Breast epithelium (tissue), 4 donors: ENCODE results near the gene ZMYND10. TPM values are rescaled to one million over a fixed set of nuclear protein-coding genes. Genes with fewer than 3 reads are reported as not detected.

Source experiments
- DNase-seq, 2 donors: peaks; one replicate each; pipeline ENCODE4 v3.0.0-alpha.2; 2019; ENCODE audit warnings: low spot score in 2 of 2
- H3K27ac ChIP-seq, 2 donors: fragments of 200-600 bp; sonication (generic) in 1 of 2; one replicate each; pipeline ENCODE4 v1.5.1; 2016 to 2019; ENCODE audit warnings: mild to moderate bottlenecking in 1 of 2
- H3K27me3 ChIP-seq, 2 donors: fragments of 200-600 bp; sonication (generic) in 1 of 2; one replicate each; pipeline versions ENCODE4 v1.5.1 to v1.6.0; 2017 to 2019; ENCODE audit warnings: control low read depth in 1 of 2, mild to moderate bottlenecking in 1 of 2
- H3K36me3 ChIP-seq: fragments of 200-600 bp; one replicate; pipeline ENCODE4 v1.5.1; 2019
- H3K4me1 ChIP-seq, 2 donors: fragments of 200-600 bp; sonication (generic); one replicate each; pipeline ENCODE4 v1.5.1; 2016 to 2019; ENCODE audit warnings: control low read depth in 1 of 2
- H3K4me3 ChIP-seq, 3 donors: fragments of 200-600 bp; sonication (generic); 1 replicate in 2 of 3; 2 replicates in 1 of 3; pipeline ENCODE4 v1.5.1; 2016 to 2019; ENCODE audit warnings: mild to moderate bottlenecking in 3 of 3, moderate library complexity in 2 of 3
- H3K9me3 ChIP-seq, 2 donors: fragments of 200-600 bp; sonication (generic) in 1 of 2; one replicate each; pipeline ENCODE4 v1.5.1; 2016 to 2019; ENCODE audit warnings: control low read depth in 1 of 2
- CTCF ChIP-seq, 3 donors: fragments of 450-650 bp; IDR thresholded peaks; one replicate each; pipeline ENCODE4 v1.5.1; 2016 to 2017; ENCODE audit warnings: antibody characterized with exemption in 3 of 3, mild to moderate bottlenecking in 3 of 3, moderate library complexity in 3 of 3
- POLR2A ChIP-seq: fragments of 450-650 bp; IDR thresholded peaks from one replicate; pipeline ENCODE4 v1.6.1; 2016; ENCODE audit warnings: antibody characterized with exemption, mild to moderate bottlenecking, moderate library complexity
- POLR2AphosphoS5 ChIP-seq, 3 donors: sonication (generic); formaldehyde crosslinking; IDR thresholded peaks; one replicate each; pipeline ENCODE4 v1.6.1; 2017; ENCODE audit warnings: antibody characterized with exemption in 3 of 3
- intact Hi-C: fragments of 100-400 bp; cut with DNase I; formaldehyde crosslinking; loops from one replicate; pipeline ENCODE4 v1.15.1; 2023; ENCODE audit warnings: low total_unique reads
- total RNA-seq, 3 donors: library from RNA; depleted of rRNA; stranded (reverse); fragments of >200 nt; gene quantifications; one replicate each; pipeline ENCODE4 v1.1.0, GENCODE V29; 2016

The ZMYND10 gene
- total RNA-seq, 3 donors from 2014 or later = 0.32 to 2.6 (median 1.9) TPM

GRCh38 chr3:50299929-50300680 is 45.4 kb downstream of the ZMYND10 start:
- Histone ChIP-seq H3K27me3 (no peaks in the 10 kb centered on the region), H3K9me3 (no peaks in the 10 kb centered on the region), H3K4me3 (peak overlapping the region; percentile 34 to 92 (median 62)), H3K27ac (peak overlapping the region; percentile 91 to 94), H3K36me3 (no peaks in the 10 kb centered on the region), H3K4me1 (peaks cover 5 to 11% of the 10 kb centered on the region in 2 donors)
- intact Hi-C loops = loop anchor here (5.0 kb wide), 2 partner anchors 868 to 1037 kb away; no protein-coding TSS in a partner anchor
- DNase-seq = no peak
- no peak for TF ChIP-seq CTCF (IDR thresholded peaks at IDR 0.05)
- no peak for TF ChIP-seq POLR2A
- no peak for TF ChIP-seq POLR2AphosphoS5 (IDR thresholded peaks at IDR 0.05)

- H3K4me1 ChIP-seq = peaks cover 5 to 11% of the 10 kb centered on the region in 2 donors
- H3K27me3 ChIP-seq = no peaks in the 10 kb centered on the region
- no peaks in the 10 kb centered on the region for H3K9me3 ChIP-seq
- no peaks in the 10 kb centered on the region for H3K36me3 ChIP-seq
- H3K4me3 ChIP-seq = peak overlapping the region; percentile 34 to 92 (median 62)
- TF ChIP-seq POLR2AphosphoS5 (IDR thresholded peaks at IDR 0.05) (peak in 2 of 3 donors; percentile 20 to 29), CTCF (IDR thresholded peaks at IDR 0.05) (no peak), POLR2A (no peak)
- H3K27ac ChIP-seq = peak overlapping the region; percentile 91 to 94
- no peak for DNase-seq
- intact Hi-C loops = loop anchor here (5.0 kb wide), 2 partner anchors 867 to 1038 kb away; no protein-coding TSS in a partner anchor
Observed at GRCh38 chr3:50299638-50299928, 45.9 kb downstream of the ZMYND10 start.

DNA sequence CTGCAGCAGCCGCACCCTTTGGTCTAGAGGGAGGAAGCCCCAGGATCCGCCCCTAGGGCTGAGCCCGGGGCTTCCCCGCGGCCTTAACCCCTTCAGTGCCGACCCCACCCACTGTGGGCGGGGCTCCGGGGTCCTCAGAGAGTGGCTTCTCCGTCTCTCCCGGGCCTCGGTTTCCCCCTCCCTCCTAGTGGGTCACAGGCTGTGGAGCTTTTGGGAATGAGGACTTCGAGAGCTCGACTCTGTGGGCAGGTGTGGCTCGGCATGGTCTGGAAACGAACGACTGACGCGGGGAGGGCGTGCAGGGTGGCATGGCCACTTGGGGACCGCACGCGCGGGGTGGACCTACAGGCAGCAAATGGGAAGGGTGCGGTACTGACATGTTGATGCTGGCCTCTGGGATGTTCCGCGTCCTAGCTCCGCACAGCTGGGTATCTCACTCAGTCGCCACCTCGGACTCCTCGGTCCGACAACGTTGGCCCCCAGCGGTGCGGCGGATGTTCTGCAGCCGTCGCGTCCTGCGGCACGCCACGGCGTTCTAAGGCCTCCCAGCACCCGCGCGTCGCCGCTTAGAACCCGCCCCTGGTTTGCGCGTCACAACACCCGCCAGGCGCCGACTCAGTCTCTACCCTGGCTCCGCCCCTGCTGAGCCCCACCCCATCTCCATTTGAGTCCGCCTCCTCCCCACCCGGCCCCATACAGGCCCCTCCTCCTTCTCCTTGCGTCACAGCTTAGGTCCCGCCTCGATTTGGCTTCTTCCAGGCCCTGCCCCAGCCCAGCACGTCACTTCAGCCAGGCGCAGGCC is 46.5 kb downstream of the ZMYND10 start, which contains the start of the genes HYAL3 and NAA80:
Gene HYAL3 (minus strand): TSS at position 570 of the 802 bp plus-strand sequence. CDS start 3,803 bp downstream, outside the sequence.
Gene NAA80 (minus strand): TSS at position 570 of the 802 bp plus-strand sequence. CDS start 1,942 bp downstream, outside the sequence.
- TF ChIP-seq POLR2AphosphoS5 (IDR thresholded peaks at IDR 0.05) = peak; percentile 26 to 86 (median 69)
- TF ChIP-seq POLR2A = peak; percentile 69
- TF ChIP-seq CTCF (IDR thresholded peaks at IDR 0.05) = peak; percentile 23 to 59 (median 56)
- H3K27ac ChIP-seq = peak within 1 kb of the TSS; percentile 91 to 94
- H3K27me3 ChIP-seq = no peaks in the 10 kb centered on the region
- no peaks in the 10 kb centered on the region for H3K9me3 ChIP-seq
- no peaks in the 10 kb centered on the region for H3K36me3 ChIP-seq
- DNase-seq = peak; percentile 99
- peak within 1 kb of the TSS; percentile 62 to 92 (median 70) for H3K4me3 ChIP-seq
- intact Hi-C loops = loop anchor here (5.0 kb wide), 2 partner anchors 867 to 1038 kb away; no protein-coding TSS in a partner anchor
- H3K4me1 ChIP-seq = peaks cover 5 to 11% of the 10 kb centered on the region in 2 donors

DNA sequence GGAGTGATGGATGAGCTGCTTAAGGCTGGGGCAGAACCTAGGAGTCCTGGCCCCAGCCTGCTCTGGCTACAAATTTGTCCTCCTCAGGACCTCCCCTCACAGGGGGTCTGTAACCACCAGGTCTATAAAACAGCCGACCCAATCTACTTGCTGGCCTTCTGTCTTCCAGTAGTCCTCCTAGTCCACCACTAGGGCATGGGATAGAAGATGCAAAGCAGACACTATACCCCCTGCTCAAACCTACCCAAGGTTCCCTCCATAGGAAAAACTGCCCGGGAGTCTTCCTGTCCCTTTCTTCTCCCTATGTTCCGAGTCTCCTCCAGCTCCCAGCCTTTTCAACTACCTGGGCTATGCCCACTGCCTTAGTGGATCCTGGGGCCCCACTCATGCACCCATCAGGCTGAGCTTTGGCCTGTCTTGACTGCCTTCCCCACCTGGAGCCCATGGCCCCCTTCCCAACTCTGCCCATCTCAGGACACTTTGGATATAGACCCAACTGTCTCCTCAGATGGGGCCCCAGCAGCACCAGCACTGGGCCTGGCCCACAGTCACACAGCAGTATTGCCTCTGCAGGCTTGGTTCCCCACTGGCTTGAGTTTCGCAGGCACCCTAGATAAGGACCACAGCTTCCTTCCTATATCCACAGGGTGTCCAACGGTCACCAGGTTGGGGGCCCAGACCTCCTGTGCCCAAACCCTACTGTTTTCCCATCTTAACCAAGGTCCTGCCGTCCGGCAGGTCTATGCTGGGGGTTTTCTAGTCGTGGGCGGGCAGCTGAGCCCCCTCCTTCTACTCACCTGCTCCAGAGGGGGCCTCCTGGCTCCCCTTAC is 47.4 kb downstream of the ZMYND10 start:
- TF ChIP-seq CTCF (IDR thresholded peaks at IDR 0.05) (peak in 1 of 3 donors; percentile 11), POLR2A (no peak), POLR2AphosphoS5 (IDR thresholded peaks at IDR 0.05) (no peak)
- Histone ChIP-seq H3K27me3 (no peaks in the 10 kb centered on the region), H3K4me1 (peaks cover 5 to 11% of the 10 kb centered on the region in 2 donors), H3K4me3 (peak overlapping the region; percentile 62 to 92 (median 70)), H3K36me3 (no peaks in the 10 kb centered on the region), H3K9me3 (no peaks in the 10 kb centered on the region), H3K27ac (peak overlapping the region; percentile 91 to 94)
- no peak for DNase-seq
- intact Hi-C loops = loop anchor here (5.0 kb wide), 2 partner anchors 866 to 1039 kb away; no protein-coding TSS in a partner anchor
